ENCODE measurements around the gene MYO5B. TPM values are rescaled to one million over a fixed set of nuclear protein-coding genes. Genes with fewer than 3 reads are reported as not detected.

MYO5B gene
- total RNA-seq, 4 donors from 2014 or later: 0.05 to 0.60 (median 0.35) TPM

- H3K27ac ChIP-seq: no peak overlapping the region
- no peak overlapping the region for H3K4me3 ChIP-seq
- no peaks in the 10 kb centered on the region for H3K4me1 ChIP-seq
- no peaks in the 10 kb centered on the region for H3K36me3 ChIP-seq
- no peak for DNase-seq
- in situ Hi-C loops (cut with MboI; ENCODE audit: low sequenced_read_pairs in 4 of 4): no loop called here
- intact Hi-C loops (cut with DNase I; ENCODE audit: low total_unique reads): no loop called here
- H3K9me3 ChIP-seq: no peaks in the 10 kb centered on the region
- no peak for TF ChIP-seq POLR2A (IDR thresholded peaks at IDR 0.05)
- TF ChIP-seq CTCF (IDR thresholded peaks at IDR 0.05 in 4 of 5, conservative IDR thresholded peaks at IDR 0.05 in 1 of 5): no peak
- H3K27me3 ChIP-seq: peaks cover 6 to 9% (median 6%) of the 10 kb centered on the region in 3 donors
- ATAC-seq: no peak
Measured at GRCh38 chr18:50162486-50163304, 32.3 kb downstream of the MYO5B start.

GRCh38 chr18:50161597-50162205 is 33.2 kb downstream of the MYO5B start:
- intact Hi-C loops (cut with DNase I; ENCODE audit: low total_unique reads) (no loop called here), in situ Hi-C loops (cut with MboI; ENCODE audit: low sequenced_read_pairs in 4 of 4) (no loop called here)
- H3K36me3 ChIP-seq: no peaks in the 10 kb centered on the region
- no peak overlapping the region for H3K27ac ChIP-seq
- peaks cover 6 to 9% (median 6%) of the 10 kb centered on the region in 3 donors for H3K27me3 ChIP-seq
- DNase-seq: no peak
- no peak for TF ChIP-seq CTCF (IDR thresholded peaks at IDR 0.05 in 4 of 5, conservative IDR thresholded peaks at IDR 0.05 in 1 of 5)
- TF ChIP-seq POLR2A (IDR thresholded peaks at IDR 0.05): no peak
- no peak for ATAC-seq
- H3K4me3 ChIP-seq: no peak overlapping the region
- H3K4me1 ChIP-seq: no peaks in the 10 kb centered on the region
- no peaks in the 10 kb centered on the region for H3K9me3 ChIP-seq

- ATAC-seq: no peak
- no peak overlapping the region for H3K4me3 ChIP-seq
Measured at GRCh38 chr18:50159654-50160046, 35.3 kb downstream of the MYO5B start.

GRCh38 chr18:50158866-50159653 is 35.9 kb downstream of the MYO5B start:
- Histone ChIP-seq H3K36me3 (no peaks in the 10 kb centered on the region), H3K9me3 (no peaks in the 10 kb centered on the region), H3K4me3 (no peak overlapping the region), H3K4me1 (no peaks in the 10 kb centered on the region), H3K27ac (no peak overlapping the region), H3K27me3 (peaks cover 6 to 9% (median 6%) of the 10 kb centered on the region in 3 donors)
- intact Hi-C loops (cut with DNase I; ENCODE audit: low total_unique reads) (no loop called here), in situ Hi-C loops (cut with MboI; ENCODE audit: low sequenced_read_pairs in 4 of 4) (no loop called here)
- ATAC-seq (no peak), DNase-seq (no peak)
- no peak for TF ChIP-seq POLR2A (IDR thresholded peaks at IDR 0.05)
- TF ChIP-seq CTCF (IDR thresholded peaks at IDR 0.05 in 4 of 5, conservative IDR thresholded peaks at IDR 0.05 in 1 of 5): no peak

More at GRCh38 chr18:50159654-50160046, 35.3 kb downstream of the MYO5B start:
- no peaks in the 10 kb centered on the region for H3K9me3 ChIP-seq
- H3K27ac ChIP-seq: no peak overlapping the region
- H3K36me3 ChIP-seq: no peaks in the 10 kb centered on the region
- intact Hi-C loops (cut with DNase I; ENCODE audit: low total_unique reads) (no loop called here), in situ Hi-C loops (cut with MboI; ENCODE audit: low sequenced_read_pairs in 4 of 4) (no loop called here)
- no peak for TF ChIP-seq POLR2A (IDR thresholded peaks at IDR 0.05)
- no peak for TF ChIP-seq CTCF (IDR thresholded peaks at IDR 0.05 in 4 of 5, conservative IDR thresholded peaks at IDR 0.05 in 1 of 5)
- peaks cover 6 to 9% (median 6%) of the 10 kb centered on the region in 3 donors for H3K27me3 ChIP-seq
- no peaks in the 10 kb centered on the region for H3K4me1 ChIP-seq
- DNase-seq: no peak
